ENCODE measurements around the gene FAF1. TPM values are rescaled to one million over a fixed set of nuclear protein-coding genes. Genes with fewer than 3 reads are reported as not detected.
"Not testable (repeated sequence)": the region's sequence is repeated elsewhere in the genome, so short reads cannot be mapped to it uniquely, and the experiment has no call there.

Gene FAF1
- total RNA-seq, 1 experiment from 2014 or later: 135 TPM

DNA sequence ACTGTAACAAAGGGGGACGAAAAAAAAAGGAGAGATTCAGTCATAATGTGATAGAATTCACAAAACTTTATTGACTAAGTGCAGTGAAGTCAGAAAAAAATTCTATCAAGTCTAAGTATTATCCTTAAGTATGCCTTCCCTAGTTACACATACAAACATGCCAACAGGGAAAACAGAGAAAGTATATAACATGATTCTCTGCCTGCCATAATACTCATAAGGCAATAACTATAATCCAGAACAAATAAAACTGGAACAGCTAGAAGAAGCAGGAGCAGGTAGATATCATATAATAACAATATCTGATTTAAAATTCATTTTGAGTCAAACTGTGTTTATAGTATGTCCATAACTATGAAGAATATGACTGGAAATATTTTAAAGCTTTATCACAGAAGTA is 184.3 kb downstream of the FAF1 start:
- DNase-seq (ENCODE audit: low read depth): no peak

- DNase-seq (ENCODE audit: low read depth): peak; percentile 68
These were observed 185.2 kb downstream of the FAF1 start for GRCh38 chr1:50774759-50775351.

- no peak for DNase-seq (ENCODE audit: low read depth)
These were observed 193.4 kb downstream of the FAF1 start for GRCh38 chr1:50766688-50767087.

- not testable (repeated sequence) for DNase-seq (ENCODE audit: low read depth)
These were observed 203.5 kb downstream of the FAF1 start for GRCh38 chr1:50756543-50756942.

DNA sequence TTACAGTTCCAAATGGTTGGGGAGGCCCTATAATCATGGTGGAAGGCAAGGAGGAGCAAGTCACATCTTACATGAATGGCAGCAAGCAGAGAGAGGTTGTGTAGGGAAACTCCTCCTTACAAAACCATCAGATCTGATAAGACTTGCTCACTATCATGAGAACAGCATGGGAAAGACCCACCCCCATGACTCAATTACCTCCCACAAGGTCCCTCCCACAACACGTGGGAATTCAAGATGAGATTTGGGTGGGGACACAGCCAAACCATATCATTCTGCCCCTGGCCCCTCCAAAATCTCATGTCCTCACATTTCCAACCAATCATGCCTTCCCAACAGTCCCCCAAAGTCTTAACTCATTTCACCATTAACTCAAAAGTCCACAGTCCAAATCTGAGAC is 205.3 kb downstream of the FAF1 start:
- not testable (repeated sequence) for DNase-seq (ENCODE audit: low read depth)

DNA sequence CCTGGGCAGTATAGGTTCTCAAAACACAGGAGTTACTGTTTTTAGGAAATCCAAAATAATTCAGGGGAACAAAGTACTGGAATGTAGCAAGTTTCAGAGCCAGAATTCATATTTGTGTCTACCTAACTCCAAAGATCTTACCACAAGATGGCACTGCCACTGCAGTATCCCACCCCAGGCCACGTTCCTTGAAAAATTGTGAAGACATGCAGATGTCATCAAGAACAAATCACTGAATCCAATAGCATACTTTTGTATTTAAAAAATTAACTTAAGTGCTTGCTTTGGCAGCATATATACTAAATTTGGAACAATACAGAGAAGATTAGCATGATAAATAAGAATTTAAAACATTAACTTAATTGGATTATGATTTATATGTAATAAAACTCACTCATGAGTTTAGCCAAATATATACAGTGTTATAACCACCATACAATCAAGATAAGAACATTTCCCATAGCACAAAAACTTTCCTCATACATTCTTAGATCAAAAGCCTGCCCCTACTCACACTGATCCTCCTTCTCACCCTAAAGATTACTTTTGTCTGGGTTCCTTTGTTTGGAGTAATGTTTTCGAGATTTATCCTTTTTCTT is 209.9 kb downstream of the FAF1 start:
- DNase-seq (ENCODE audit: low read depth): peak; percentile 40

- DNase-seq (ENCODE audit: low read depth): no peak
These were observed 212.7 kb downstream of the FAF1 start for GRCh38 chr1:50747394-50747793.

- peak; percentile 30 for DNase-seq (ENCODE audit: low read depth)
These were observed 217.5 kb downstream of the FAF1 start for GRCh38 chr1:50742523-50742922.

DNA sequence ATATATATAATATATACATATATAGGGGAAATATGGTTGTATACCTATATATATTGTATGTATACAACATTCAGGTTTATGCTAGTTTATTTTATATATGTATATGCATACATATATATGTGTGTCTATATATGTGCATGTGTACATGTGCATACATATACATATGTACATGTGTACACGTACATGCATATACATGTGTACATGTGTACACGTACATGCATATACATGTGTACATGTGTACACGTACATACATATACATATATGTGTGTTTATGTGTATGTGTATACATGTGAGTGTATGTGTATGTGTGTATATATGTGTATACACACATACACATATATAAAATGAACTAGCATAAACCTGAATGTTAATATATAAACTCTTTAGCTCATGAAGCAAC is 220.9 kb downstream of the FAF1 start:
- DNase-seq (ENCODE audit: low read depth): no peak

- peak; percentile 25 for DNase-seq (ENCODE audit: low read depth)
These were observed 224.6 kb downstream of the FAF1 start for GRCh38 chr1:50735443-50735842.

- not testable (repeated sequence) for DNase-seq (ENCODE audit: low read depth)
These were observed 232.5 kb downstream of the FAF1 start for GRCh38 chr1:50727578-50727977.

DNA sequence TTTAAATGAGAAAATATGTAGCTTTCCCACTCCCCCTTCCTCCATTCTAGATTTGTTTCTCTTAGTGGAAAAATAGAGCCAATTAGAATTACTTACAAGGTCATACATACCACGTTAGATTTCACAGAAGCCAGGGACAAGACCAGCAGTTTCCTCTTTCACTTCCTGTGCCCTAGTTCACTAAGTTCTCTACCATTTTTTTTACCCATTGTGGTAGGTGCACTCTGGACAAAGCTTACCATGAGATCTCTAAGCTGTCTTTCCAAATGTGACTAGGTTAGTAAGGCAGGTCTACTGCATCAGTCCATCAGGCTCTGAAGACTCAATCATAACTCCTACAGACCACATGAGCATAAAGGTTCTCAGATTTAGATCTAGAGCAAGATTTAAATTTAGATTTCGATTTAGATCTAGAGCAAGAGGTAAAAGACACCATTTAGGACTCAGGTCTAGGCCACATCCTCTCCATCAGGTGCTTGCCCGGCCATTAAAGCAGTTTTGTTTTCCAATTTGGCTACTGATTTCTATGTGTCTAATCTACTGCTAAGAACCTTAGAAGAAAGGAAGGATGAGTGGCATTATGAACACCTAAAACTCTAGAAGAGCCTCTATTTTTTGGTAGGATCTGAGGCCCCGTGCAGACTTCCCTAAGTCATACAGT is 235.3 kb downstream of the FAF1 start:
- no peak for DNase-seq (ENCODE audit: low read depth)

GRCh38 chr1:50720457-50721053 is 239.5 kb downstream of the FAF1 start:
- no peak for DNase-seq (ENCODE audit: low read depth)

GRCh38 chr1:50719126-50719525 is 240.9 kb downstream of the FAF1 start:
- no peak for DNase-seq (ENCODE audit: low read depth)

DNA sequence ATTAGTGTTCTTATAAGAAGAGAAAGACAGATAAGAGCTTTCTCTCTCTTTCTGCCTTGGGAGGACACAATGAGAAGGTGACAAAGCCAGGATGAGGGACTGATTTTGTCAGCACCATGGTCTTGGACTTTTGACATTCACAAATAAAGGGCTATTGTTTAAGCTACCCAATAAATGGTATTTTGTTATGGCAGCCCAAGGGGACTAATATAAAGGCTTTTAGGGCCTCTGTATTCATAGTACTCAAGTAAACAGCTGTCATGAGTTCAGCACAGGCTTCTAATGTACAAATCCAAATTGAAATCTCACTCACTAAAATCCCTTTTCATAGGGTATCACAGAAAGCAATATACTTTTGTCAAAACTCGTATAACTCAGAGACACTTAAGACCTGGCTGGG is 242.7 kb downstream of the FAF1 start:
- DNase-seq (ENCODE audit: low read depth): no peak

DNA sequence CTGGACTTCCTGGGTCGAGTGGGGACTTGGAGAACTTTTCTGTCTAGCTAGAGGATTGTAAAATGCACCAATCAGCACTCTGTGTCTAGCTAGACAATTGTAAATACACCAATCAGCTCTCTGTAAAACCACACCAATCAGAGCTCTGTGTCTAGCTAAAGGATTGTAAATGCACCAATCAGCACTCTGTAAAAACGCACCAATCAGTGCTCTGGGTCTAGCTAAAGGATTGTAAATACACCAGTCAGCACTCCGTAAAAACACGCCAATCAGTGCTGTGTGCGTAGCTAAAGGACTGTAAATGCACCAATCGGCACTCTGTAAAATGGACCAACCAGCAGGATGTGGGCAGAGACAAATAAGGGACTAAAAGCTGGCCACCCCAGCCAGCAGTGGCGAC is 243.6 kb downstream of the FAF1 start:
- DNase-seq (ENCODE audit: low read depth): not testable (repeated sequence)

DNA sequence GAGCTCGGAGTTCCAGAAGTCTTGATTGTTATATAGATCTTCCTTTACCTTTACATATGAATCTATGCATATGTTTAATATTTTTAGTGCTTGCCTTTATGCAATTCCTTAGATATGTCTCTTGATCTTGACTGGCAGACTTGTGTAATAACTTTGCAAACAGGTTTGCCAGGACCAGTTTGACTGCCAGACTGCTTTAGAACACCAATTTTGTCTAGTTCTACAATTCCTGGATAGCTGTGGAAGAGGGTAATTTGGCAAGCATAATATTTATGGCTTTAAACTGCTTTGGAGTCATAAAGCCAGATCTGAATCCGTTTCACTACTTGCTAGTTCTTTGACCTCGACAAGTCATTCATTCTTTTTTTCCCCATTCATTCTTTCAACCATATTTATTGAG is 250.0 kb downstream of the FAF1 start:
- DNase-seq (ENCODE audit: low read depth): no peak

GRCh38 chr1:50707824-50708223 is 252.2 kb downstream of the FAF1 start:
- DNase-seq (ENCODE audit: low read depth): no peak

- DNase-seq (ENCODE audit: low read depth): no peak
These were observed 254.4 kb downstream of the FAF1 start for GRCh38 chr1:50705699-50706098.

GRCh38 chr1:50705041-50705440 is 255.0 kb downstream of the FAF1 start:
- no peak for DNase-seq (ENCODE audit: low read depth)

GRCh38 chr1:50704126-50704525 is 255.9 kb downstream of the FAF1 start:
- DNase-seq (ENCODE audit: low read depth): peak; percentile 46

DNA sequence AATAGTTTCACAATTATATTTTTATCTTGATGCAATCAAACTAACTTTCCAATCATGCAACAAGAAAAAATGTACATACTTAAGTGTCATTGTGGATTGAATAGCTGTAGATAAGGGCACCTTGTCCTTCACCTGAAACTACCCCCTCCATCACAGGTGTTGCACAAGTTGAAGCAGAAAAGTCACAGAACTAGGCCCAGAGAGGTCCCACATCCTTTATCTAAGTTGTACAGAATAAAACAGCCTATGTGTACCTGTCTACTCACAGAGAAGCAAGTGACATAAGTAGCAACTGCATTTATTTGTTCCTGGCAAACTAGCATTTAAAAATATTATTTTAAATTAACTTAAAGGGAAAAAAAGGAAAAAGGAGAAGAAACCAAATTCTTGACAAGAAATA is 256.8 kb downstream of the FAF1 start:
- DNase-seq (ENCODE audit: low read depth): no peak

DNA sequence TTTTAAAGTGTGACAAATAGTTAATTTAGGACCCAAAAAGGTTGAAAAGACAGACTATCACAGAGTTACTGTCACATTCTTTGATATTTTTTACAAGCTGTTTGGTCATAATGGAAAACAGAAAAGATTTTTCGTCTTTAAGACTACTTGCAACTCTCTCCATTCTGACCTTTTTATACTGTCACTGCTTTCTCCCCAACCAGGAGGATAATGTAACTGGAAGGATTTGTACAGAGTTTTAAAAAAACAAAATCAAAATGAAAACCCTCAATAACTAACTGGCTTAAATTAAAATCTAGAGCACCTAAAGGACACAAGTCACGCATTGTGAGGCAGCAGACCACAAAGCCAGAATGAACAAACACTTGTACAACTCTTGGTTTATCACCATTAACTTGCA is 257.7 kb downstream of the FAF1 start:
- DNase-seq (ENCODE audit: low read depth): no peak

All from M059J (cell line).